WERI-Rb-1 (cell line): ENCODE measurements around the gene RLN1.

Source experiments
- DNase-seq: peaks from one replicate; pipeline ENCODE4 v3.0.0-alpha.2; 2020
- H3K27ac ChIP-seq: fragments of 250-450 bp; sonication (Bioruptor Pico); 2 replicates; pipeline ENCODE4 v1.5.1; 2020; ENCODE audit warnings: mild to moderate bottlenecking, moderate library complexity
- H3K27me3 ChIP-seq: fragments of 250-450 bp; sonication (Bioruptor Pico); 2 replicates; pipeline ENCODE4 v1.5.1; 2021; ENCODE audit warnings: mild to moderate bottlenecking, low read depth, moderate library complexity; ENCODE audit not compliant: insufficient read depth, severe bottlenecking
- H3K36me3 ChIP-seq: fragments of 250-450 bp; sonication (Bioruptor Pico); 2 replicates; pipeline ENCODE4 v1.5.1; 2020; ENCODE audit warnings: mild to moderate bottlenecking, moderate library complexity
- H3K4me3 ChIP-seq: 2 replicates; pipeline ENCODE4 v1.5.1; 2011; ENCODE audit warnings: low read depth, mild to moderate bottlenecking, control low read depth, low read length
- H3K9me3 ChIP-seq: fragments of 250-450 bp; sonication (Bioruptor Pico); 2 replicates; pipeline ENCODE4 v1.5.1; 2021; ENCODE audit warnings: mild to moderate bottlenecking, moderate library complexity; ENCODE audit not compliant: severe bottlenecking
- CTCF ChIP-seq: IDR thresholded peaks from 2 replicates; pipeline ENCODE4 v1.5.1; 2011; ENCODE audit warnings: low read depth, mild to moderate bottlenecking, control low read depth, inconsistent platforms, low read length

The RLN1 gene

GRCh38 chr9:5375790-5376477, 36.3 kb upstream of the RLN1 start:
- H3K36me3 ChIP-seq = no peaks in the 10 kb centered on the region
- H3K27me3 ChIP-seq = no peaks in the 10 kb centered on the region
- no peak for DNase-seq
- H3K9me3 ChIP-seq = no peaks in the 10 kb centered on the region
- H3K4me3 ChIP-seq = no peak overlapping the region
- TF ChIP-seq CTCF = no peak
- H3K27ac ChIP-seq = no peak overlapping the region

- Histone ChIP-seq H3K9me3 (no peaks in the 10 kb centered on the region), H3K27me3 (no peaks in the 10 kb centered on the region), H3K27ac (no peak overlapping the region), H3K36me3 (no peaks in the 10 kb centered on the region), H3K4me3 (no peak overlapping the region)
- TF ChIP-seq CTCF = no peak
- no peak for DNase-seq
These were observed 35.4 kb upstream of the RLN1 start for GRCh38 chr9:5375091-5375490.

GRCh38 chr9:5364294-5365024, 24.8 kb upstream of the RLN1 start:
- Histone ChIP-seq H3K27me3 (no peaks in the 10 kb centered on the region), H3K9me3 (no peaks in the 10 kb centered on the region), H3K27ac (no peak overlapping the region), H3K36me3 (no peaks in the 10 kb centered on the region), H3K4me3 (no peak overlapping the region)
- no peak for DNase-seq
- TF ChIP-seq CTCF = no peak

GRCh38 chr9:5361326-5362010, 21.8 kb upstream of the RLN1 start:
- Histone ChIP-seq H3K9me3 (no peaks in the 10 kb centered on the region), H3K27me3 (no peaks in the 10 kb centered on the region), H3K4me3 (no peak overlapping the region), H3K27ac (no peak overlapping the region), H3K36me3 (no peaks in the 10 kb centered on the region)
- no peak for DNase-seq
- no peak for TF ChIP-seq CTCF

- no peak overlapping the region for H3K27ac ChIP-seq
- no peak for TF ChIP-seq CTCF
- no peak for DNase-seq
- no peaks in the 10 kb centered on the region for H3K36me3 ChIP-seq
- no peak overlapping the region for H3K4me3 ChIP-seq
- no peaks in the 10 kb centered on the region for H3K9me3 ChIP-seq
- no peaks in the 10 kb centered on the region for H3K27me3 ChIP-seq
These were observed 20.7 kb upstream of the RLN1 start for GRCh38 chr9:5360341-5360740.
